SK-N-SH treated with all-trans-retinoic acid at 6 μM for 48 hours (cell line): ENCODE results near the gene SPDYE18.
"Not testable (repeated sequence)": the region's sequence is repeated elsewhere in the genome, so short reads cannot be mapped to it uniquely, and the experiment has no call there.

Experiments used
- ISL1 ChIP-seq: fragments of 250-450 bp; sonication (Bioruptor Pico); IDR thresholded peaks from 2 replicates; pipeline ENCODE4 v2.1.2; 2022; ENCODE audit warnings: mild to moderate bottlenecking, moderate library complexity
- OSR1 ChIP-seq: fragments of 250-450 bp; sonication (Bioruptor Pico); IDR thresholded peaks from 2 replicates; pipeline ENCODE4 v1.8.0; 2022; ENCODE audit warnings: moderate library complexity, mild to moderate bottlenecking, inconsistent platforms
- PPARA ChIP-seq: fragments of 250-450 bp; sonication (Bioruptor Pico); IDR thresholded peaks from 2 replicates; pipeline ENCODE4 v1.5.0; 2020; ENCODE audit warnings: mild to moderate bottlenecking, borderline replicate concordance
- RARB ChIP-seq: fragments of 250-450 bp; sonication (Bioruptor Pico); IDR thresholded peaks from 2 replicates; pipeline ENCODE4 v1.8.0; 2021; ENCODE audit warnings: mild to moderate bottlenecking, moderate library complexity
- TCF4 ChIP-seq: fragments of 250-450 bp; sonication (Bioruptor Pico); IDR thresholded peaks from 2 replicates; pipeline ENCODE4 v1.8.0; 2021; ENCODE audit warnings: mild to moderate bottlenecking, moderate library complexity, borderline replicate concordance
- TOX ChIP-seq: fragments of 250-450 bp; sonication (Bioruptor Pico); IDR thresholded peaks from 2 replicates; pipeline ENCODE4 v1.8.0; 2021; ENCODE audit warnings: mild to moderate bottlenecking, moderate library complexity, borderline replicate concordance
- ZC3H10 ChIP-seq: fragments of 250-450 bp; sonication (Bioruptor Pico); IDR thresholded peaks from 2 replicates; pipeline ENCODE4 v1.5.1; 2021; ENCODE audit warnings: mild to moderate bottlenecking, moderate library complexity
- ZNF565 ChIP-seq: fragments of 450-650 bp; formaldehyde crosslinking; conservative IDR thresholded peaks from 2 replicates; pipeline ENCODE4 v1.5.0; 2020; ENCODE audit warnings: low read depth, mild to moderate bottlenecking, moderate library complexity
- ZNF70 ChIP-seq: fragments of 450-650 bp; formaldehyde crosslinking; IDR thresholded peaks from 2 replicates; pipeline ENCODE4 v1.5.0; 2020; ENCODE audit warnings: mild to moderate bottlenecking, moderate library complexity
- TF ChIP-seq, protein P1 (sequence below): fragments of 250-450 bp; sonication (Bioruptor Pico); IDR thresholded peaks from 2 replicates; pipeline ENCODE4 v1.5.1; 2020; ENCODE audit warnings: low read depth, mild to moderate bottlenecking, moderate library complexity
- TF ChIP-seq, protein P2 (sequence below): fragments of 250-450 bp; sonication (Bioruptor Pico); IDR thresholded peaks from 2 replicates; pipeline ENCODE4 v1.8.0; 2021; ENCODE audit warnings: low read depth, mild to moderate bottlenecking, moderate library complexity, borderline replicate concordance
- TF ChIP-seq, protein P3 (sequence below): fragments of 250-450 bp; sonication (Bioruptor Pico); IDR thresholded peaks from 2 replicates; pipeline ENCODE4 v1.5.0; 2020; ENCODE audit warnings: mild to moderate bottlenecking, moderate library complexity

DNA sequence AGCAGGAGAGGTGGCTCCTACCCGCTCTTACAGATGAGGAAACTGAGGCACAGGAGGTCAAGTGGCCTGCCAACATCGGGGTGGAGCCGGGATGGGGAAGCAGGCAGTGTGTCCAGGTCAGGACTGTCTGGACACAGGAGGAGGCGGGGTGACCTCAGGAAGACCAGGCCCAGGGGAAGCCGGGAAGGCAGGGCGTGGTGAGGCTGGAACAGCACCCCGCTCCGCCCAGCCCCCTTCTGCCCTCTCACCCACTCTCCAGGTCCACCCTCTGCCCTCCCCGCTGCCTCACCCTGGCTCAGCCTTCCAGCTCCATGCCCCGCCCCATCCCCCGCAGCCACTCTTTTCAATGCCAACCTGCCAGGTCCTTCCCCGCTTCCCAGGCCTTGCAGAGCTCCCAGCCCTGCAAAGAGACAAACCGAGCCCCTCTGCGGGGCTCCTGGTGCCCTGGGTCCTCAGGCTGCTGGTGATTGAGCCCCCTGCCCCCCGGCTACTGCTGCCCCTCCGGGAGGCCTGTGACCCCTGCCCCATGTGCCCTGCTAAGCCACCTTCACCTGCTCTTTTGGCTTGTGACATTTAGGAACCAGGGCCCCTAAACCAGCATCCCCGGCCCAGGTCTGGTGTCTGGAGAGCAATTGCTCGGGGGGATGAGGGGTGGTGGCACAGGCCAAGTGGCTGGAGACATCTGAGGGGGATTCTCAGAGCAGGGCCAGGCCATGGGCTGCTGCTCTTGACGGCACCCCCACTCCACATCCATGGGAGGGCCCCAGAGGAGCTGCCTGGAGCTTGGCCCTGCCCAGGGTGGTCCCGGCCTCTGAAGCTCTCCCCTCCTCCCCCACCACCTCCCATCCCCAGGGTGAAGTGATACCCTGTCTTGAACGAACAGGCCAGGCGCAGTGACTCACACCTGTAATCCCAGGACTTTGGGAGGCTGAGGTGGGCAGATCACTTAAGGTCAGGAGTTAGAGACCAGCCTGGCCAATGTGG, 55.9 kb downstream of the SPDYE18 start:
- TF ChIP-seq ZC3H10; ZNF70 (CRISPR knock-in tag); PPARA (CRISPR knock-in tag); ZNF565 (CRISPR knock-in tag); RARB (CRISPR knock-in tag); ISL1 (CRISPR knock-in tag); OSR1 (CRISPR knock-in tag); TCF4 (CRISPR knock-in tag); TOX (CRISPR knock-in tag): not testable (repeated sequence)
- TF ChIP-seq, protein P1, sequence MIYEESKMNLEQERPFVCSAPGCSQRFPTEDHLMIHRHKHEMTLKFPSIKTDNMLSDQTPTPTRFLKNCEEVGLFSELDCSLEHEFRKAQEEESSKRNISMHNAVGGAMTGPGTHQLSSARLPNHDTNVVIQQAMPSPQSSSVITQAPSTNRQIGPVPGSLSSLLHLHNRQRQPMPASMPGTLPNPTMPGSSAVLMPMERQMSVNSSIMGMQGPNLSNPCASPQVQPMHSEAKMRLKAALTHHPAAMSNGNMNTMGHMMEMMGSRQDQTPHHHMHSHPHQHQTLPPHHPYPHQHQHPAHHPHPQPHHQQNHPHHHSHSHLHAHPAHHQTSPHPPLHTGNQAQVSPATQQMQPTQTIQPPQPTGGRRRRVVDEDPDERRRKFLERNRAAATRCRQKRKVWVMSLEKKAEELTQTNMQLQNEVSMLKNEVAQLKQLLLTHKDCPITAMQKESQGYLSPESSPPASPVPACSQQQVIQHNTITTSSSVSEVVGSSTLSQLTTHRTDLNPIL (CRISPR knock-in tag), result not testable (repeated sequence)
- TF ChIP-seq, protein P2, sequence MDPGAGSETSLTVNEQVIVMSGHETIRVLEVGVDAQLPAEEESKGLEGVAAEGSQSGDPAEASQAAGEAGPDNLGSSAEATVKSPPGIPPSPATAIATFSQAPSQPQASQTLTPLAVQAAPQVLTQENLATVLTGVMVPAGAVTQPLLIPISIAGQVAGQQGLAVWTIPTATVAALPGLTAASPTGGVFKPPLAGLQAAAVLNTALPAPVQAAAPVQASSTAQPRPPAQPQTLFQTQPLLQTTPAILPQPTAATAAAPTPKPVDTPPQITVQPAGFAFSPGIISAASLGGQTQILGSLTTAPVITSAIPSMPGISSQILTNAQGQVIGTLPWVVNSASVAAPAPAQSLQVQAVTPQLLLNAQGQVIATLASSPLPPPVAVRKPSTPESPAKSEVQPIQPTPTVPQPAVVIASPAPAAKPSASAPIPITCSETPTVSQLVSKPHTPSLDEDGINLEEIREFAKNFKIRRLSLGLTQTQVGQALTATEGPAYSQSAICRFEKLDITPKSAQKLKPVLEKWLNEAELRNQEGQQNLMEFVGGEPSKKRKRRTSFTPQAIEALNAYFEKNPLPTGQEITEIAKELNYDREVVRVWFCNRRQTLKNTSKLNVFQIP (CRISPR knock-in tag), result not testable (repeated sequence)
- TF ChIP-seq, protein P3, sequence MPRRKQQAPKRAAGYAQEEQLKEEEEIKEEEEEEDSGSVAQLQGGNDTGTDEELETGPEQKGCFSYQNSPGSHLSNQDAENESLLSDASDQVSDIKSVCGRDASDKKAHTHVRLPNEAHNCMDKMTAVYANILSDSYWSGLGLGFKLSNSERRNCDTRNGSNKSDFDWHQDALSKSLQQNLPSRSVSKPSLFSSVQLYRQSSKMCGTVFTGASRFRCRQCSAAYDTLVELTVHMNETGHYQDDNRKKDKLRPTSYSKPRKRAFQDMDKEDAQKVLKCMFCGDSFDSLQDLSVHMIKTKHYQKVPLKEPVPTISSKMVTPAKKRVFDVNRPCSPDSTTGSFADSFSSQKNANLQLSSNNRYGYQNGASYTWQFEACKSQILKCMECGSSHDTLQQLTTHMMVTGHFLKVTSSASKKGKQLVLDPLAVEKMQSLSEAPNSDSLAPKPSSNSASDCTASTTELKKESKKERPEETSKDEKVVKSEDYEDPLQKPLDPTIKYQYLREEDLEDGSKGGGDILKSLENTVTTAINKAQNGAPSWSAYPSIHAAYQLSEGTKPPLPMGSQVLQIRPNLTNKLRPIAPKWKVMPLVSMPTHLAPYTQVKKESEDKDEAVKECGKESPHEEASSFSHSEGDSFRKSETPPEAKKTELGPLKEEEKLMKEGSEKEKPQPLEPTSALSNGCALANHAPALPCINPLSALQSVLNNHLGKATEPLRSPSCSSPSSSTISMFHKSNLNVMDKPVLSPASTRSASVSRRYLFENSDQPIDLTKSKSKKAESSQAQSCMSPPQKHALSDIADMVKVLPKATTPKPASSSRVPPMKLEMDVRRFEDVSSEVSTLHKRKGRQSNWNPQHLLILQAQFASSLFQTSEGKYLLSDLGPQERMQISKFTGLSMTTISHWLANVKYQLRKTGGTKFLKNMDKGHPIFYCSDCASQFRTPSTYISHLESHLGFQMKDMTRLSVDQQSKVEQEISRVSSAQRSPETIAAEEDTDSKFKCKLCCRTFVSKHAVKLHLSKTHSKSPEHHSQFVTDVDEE (CRISPR knock-in tag), result not testable (repeated sequence)
